Measurements from ENCODE around the gene RET.
"Not testable (repeated sequence)": the region's sequence is repeated elsewhere in the genome, so short reads cannot be mapped to it uniquely, and the experiment has no call there.

RET gene

DNA sequence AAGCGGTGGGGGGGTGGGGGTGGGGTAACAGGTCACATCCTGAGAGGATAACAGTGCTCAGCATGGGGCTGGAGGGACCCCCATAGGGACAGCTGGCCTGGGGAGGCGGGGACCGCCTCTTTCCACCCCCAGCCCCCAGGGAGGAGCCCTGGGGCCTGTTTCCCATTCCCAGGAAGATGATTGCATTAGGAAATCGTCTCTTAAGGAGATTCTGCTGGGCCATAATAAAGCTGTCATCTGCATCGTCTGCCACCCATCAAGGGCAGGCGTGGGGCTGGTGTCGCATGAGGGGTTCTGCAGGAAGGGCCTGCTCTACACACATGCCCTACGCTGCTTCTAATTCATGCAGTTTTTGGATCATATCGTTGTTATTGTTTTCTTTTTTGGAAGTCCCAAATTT lies 17.2 kb downstream of the RET start:
- no peak for ATAC-seq
- DNase-seq: no peak
- H3K27me3 Mint-ChIP-seq: peaks cover 8% of the 10 kb centered on the region
- no peak overlapping the region for H3K27ac Mint-ChIP-seq
- H3K9me3 Mint-ChIP-seq: no peaks in the 10 kb centered on the region
- H3K4me3 Mint-ChIP-seq: no peak overlapping the region
- no peaks in the 10 kb centered on the region for H3K4me1 Mint-ChIP-seq

DNA sequence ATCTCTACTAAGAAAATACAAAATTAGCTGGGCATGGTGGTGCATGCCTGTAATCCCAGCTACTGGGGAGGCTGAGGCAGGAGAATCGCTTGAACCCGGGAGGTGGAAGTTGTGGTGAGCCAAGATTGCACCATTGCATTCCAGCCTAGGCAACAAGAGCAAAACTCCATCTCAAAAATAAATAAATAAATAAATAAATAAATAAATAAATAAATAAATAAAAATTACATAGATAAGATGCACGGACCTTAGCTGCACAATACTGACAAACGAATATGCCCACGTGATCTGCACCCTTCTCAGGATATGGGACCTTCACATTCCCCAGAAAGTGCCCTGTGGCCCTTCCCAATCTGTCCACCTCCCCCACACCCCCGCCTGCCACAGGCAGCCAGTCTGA lies 22.5 kb downstream of the RET start:
- DNase-seq, H3K4me3 Mint-ChIP-seq, ATAC-seq, H3K27ac Mint-ChIP-seq, H3K9me3 Mint-ChIP-seq, H3K4me1 Mint-ChIP-seq: not testable (repeated sequence)
- H3K27me3 Mint-ChIP-seq: peaks cover 40% of the 10 kb centered on the region

DNA sequence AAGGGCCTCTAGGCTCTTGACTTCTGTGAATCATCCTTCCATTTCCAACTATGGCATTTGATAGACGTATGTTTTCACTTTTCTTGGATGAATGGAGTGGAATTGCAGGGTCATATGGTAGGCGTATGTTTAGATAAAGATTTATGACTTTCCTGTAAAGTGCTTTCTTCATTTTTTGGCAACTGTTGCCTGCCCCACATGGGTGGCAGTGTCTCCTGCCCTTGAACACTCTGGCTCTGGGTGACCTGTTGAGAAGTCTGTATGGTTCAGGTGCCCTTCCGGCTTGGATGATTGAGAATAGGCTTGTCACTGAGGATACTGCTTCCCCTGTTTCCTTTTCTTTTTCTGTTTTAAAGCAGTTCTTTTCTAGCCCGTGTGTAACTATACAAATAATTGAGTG lies 23.1 kb downstream of the RET start:
- peaks cover 3% of the 10 kb centered on the region for H3K4me1 Mint-ChIP-seq
- H3K27me3 Mint-ChIP-seq: peaks cover 46% of the 10 kb centered on the region
- DNase-seq: no peak
- no peak overlapping the region for H3K4me3 Mint-ChIP-seq
- H3K27ac Mint-ChIP-seq: no peak overlapping the region
- no peak for ATAC-seq
- H3K9me3 Mint-ChIP-seq: no peaks in the 10 kb centered on the region

DNA sequence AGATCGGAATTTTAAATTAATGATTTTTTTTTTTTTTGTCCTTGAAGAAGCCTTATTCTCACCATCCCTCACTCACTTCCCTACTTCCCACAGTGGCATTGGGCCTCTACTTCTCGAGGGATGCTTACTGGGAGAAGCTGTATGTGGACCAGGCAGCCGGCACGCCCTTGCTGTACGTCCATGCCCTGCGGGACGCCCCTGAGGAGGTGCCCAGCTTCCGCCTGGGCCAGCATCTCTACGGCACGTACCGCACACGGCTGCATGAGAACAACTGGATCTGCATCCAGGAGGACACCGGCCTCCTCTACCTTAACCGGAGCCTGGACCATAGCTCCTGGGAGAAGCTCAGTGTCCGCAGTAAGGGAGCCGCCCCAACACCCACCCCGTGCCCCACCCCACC lies 23.5 kb downstream of the RET start:
- H3K9me3 Mint-ChIP-seq: no peaks in the 10 kb centered on the region
- DNase-seq: no peak
- no peak overlapping the region for H3K27ac Mint-ChIP-seq
- ATAC-seq: no peak
- peaks cover 7% of the 10 kb centered on the region for H3K4me1 Mint-ChIP-seq
- H3K27me3 Mint-ChIP-seq: peaks cover 50% of the 10 kb centered on the region
- H3K4me3 Mint-ChIP-seq: no peak overlapping the region

DNA sequence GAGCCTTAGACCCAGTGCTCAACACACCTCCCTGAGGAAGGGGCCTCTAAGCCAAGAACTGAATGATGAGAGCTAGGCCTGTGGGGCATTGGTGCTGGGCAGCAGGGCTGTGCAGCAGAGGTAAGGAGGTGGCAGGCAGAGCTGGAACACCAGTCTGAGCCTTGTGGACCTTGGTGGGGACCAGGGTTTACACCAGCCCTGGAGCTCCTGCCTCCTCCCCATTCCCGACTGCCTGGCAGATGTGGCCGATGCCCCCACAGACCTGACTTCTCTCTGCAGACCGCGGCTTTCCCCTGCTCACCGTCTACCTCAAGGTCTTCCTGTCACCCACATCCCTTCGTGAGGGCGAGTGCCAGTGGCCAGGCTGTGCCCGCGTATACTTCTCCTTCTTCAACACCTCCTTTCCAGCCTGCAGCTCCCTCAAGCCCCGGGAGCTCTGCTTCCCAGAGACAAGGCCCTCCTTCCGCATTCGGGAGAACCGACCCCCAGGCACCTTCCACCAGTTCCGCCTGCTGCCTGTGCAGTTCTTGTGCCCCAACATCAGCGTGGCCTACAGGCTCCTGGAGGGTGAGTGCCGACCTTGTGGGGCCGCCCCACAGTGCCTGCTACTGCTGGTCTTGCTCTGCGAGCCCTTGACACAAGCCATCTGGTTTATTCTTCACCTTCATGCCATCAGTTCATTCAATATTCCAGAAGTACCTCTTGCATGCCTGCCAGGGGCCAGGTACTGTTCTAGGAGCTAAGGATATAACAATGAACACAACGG lies 25.4 kb downstream of the RET start:
- Mint-ChIP-seq H3K4me3 (no peak overlapping the region), H3K27me3 (peaks cover 51% of the 10 kb centered on the region), H3K4me1 (peaks cover 24% of the 10 kb centered on the region), H3K27ac (no peak overlapping the region), H3K9me3 (no peaks in the 10 kb centered on the region)
- ATAC-seq: no peak
- no peak for DNase-seq

DNA sequence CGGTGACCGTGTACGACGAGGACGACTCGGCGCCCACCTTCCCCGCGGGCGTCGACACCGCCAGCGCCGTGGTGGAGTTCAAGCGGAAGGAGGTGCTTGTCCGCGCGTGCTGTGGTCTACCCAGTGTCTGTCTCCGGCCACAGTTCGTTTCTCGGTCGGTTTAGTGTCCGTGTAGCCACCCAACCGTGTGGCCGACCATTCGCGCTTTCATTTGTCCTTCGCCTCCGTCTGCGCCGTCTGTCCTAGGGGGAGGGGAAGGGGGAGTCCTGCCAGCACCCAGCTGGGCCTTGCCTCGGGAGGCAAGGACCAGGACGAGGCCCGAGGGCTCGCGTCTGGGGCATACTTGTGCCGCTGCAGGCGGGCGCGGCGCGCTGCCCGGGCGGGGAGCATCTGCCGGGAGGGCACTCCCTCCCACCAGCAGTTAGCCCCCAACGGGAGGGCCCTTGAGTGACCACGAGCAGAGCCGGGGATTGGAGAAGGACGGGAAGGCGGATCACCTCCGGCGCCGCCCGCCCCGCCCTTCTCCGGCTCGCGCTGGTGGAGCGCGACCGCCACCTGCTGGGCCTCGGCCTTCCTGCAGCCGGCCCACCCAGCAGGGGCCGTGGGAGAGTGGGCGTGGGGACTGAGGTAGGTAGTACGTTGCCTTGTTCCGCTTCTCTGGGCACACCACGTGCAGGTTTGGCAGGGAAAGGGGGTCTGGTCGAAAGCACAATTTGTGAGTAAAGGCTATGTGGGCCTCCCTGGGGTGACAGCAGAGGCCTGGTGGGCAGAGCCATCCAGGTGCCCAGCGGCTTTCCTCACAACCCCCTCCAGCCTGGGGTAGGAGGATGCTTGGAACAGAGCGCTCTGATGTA lies 28.5 kb downstream of the RET start:
- Mint-ChIP-seq H3K4me3 (peak overlapping the region; percentile 80 to 82), H3K27me3 (peaks cover 43% of the 10 kb centered on the region), H3K9me3 (no peaks in the 10 kb centered on the region), H3K4me1 (peaks cover 29% of the 10 kb centered on the region), H3K27ac (peak overlapping the region in 1 of 2 donors; percentile 9)
- DNase-seq: peak; percentile 82 to 87
- peak; percentile 87 for ATAC-seq

DNA sequence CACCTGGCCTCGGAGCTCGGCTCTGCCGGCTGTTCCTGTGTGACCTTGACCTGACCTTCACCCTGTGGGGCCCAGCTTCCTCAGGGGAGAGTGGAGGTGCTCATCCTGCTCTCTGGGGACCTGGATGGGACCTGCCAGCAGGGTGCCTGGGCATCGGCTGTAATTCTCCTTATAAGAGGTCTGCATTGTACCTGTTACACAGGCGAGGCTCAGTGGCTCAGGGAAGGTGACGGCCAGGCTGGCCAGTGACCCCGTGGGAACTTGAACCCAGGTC lies 29.0 kb downstream of the RET start:
- Mint-ChIP-seq H3K27me3 (peaks cover 43% of the 10 kb centered on the region), H3K27ac (no peak overlapping the region), H3K4me1 (peaks cover 35% of the 10 kb centered on the region), H3K4me3 (peak overlapping the region in 1 of 2 donors; percentile 37), H3K9me3 (no peaks in the 10 kb centered on the region)
- DNase-seq (no peak), ATAC-seq (no peak)

DNA sequence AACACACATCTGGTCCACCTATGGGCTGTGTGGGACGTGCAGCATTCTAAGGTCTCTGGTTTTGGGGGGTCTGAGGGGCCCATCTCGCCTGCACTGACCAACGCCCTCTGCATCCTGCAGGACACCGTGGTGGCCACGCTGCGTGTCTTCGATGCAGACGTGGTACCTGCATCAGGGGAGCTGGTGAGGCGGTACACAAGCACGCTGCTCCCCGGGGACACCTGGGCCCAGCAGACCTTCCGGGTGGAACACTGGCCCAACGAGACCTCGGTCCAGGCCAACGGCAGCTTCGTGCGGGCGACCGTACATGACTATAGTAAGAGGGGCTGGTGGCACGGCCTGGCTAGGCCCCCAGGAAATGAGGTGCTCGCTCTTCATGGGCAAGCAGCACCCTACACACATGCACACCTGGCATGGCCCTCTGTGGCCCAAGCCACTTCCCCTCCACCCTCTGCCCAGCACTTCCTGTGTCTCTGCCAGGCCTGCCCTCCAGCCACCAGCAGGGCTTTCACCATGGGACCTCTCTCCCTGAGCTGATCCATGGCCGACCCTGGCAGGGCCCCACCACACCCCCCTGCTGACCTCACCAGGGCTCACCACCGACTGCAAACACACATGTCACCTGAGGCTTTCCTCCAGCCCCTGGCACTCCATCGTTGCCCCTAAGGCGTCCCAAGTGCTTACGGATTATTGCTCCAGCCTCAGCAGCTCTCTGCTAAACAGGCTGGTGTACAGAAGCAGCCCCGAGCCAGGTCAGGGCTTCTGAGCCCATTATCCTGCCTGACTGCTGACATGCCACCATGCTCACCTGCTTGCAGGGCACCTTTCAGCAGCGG lies 29.6 kb downstream of the RET start:
- no peak overlapping the region for H3K27ac Mint-ChIP-seq
- peaks cover 35% of the 10 kb centered on the region for H3K4me1 Mint-ChIP-seq
- H3K4me3 Mint-ChIP-seq: peak overlapping the region in 1 of 2 donors; percentile 37
- ATAC-seq (no peak), DNase-seq (no peak)
- H3K27me3 Mint-ChIP-seq: peaks cover 39% of the 10 kb centered on the region
- no peaks in the 10 kb centered on the region for H3K9me3 Mint-ChIP-seq

DNA sequence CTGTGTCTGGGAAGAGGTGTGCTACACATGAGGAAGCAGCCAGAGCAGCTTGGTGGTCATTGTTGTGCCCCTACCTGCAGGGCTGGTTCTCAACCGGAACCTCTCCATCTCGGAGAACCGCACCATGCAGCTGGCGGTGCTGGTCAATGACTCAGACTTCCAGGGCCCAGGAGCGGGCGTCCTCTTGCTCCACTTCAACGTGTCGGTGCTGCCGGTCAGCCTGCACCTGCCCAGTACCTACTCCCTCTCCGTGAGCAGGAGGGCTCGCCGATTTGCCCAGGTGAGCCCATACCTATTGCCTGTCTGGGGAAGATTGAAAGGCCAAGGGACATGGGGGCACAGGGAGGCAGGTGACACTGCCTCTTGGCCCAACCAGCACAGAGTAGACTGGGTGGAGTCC lies 32.1 kb downstream of the RET start:
- H3K9me3 Mint-ChIP-seq: no peaks in the 10 kb centered on the region
- DNase-seq (no peak), ATAC-seq (no peak)
- H3K27ac Mint-ChIP-seq: no peak overlapping the region
- peaks cover 14% of the 10 kb centered on the region for H3K27me3 Mint-ChIP-seq
- peaks cover 35% of the 10 kb centered on the region for H3K4me1 Mint-ChIP-seq
- no peak overlapping the region for H3K4me3 Mint-ChIP-seq

DNA sequence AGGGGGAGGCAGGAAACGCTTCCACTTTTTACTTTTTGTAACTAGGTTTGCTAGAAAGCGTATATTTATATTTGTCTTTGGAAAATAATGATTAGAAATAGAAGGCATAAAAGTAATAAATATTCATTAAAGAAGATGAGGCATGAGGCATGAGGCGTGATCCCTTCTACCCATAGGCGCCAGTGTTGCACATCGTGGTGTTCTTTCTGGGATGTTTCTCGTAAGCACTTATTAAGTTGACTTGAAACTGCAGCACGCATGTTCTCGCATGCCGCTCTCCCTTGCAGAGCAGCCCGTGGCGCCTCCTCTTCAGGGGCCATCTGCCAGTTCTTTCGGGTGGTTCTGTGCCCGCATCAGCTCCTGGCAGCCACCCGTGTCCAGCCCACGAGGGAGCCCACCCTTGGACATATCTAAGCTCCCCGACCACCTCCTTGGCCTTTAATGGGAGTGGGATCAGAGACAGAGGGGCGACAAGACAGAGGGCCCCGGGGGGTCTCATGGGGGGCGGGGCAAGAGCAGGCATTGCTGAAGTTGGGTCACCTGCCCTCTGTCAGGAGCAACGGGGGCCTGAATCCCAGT lies 32.9 kb downstream of the RET start:
- Mint-ChIP-seq H3K27ac (no peak overlapping the region), H3K4me3 (no peak overlapping the region), H3K4me1 (peaks cover 34% of the 10 kb centered on the region), H3K9me3 (no peaks in the 10 kb centered on the region), H3K27me3 (peaks cover 6% of the 10 kb centered on the region)
- no peak for ATAC-seq
- DNase-seq: no peak

DNA sequence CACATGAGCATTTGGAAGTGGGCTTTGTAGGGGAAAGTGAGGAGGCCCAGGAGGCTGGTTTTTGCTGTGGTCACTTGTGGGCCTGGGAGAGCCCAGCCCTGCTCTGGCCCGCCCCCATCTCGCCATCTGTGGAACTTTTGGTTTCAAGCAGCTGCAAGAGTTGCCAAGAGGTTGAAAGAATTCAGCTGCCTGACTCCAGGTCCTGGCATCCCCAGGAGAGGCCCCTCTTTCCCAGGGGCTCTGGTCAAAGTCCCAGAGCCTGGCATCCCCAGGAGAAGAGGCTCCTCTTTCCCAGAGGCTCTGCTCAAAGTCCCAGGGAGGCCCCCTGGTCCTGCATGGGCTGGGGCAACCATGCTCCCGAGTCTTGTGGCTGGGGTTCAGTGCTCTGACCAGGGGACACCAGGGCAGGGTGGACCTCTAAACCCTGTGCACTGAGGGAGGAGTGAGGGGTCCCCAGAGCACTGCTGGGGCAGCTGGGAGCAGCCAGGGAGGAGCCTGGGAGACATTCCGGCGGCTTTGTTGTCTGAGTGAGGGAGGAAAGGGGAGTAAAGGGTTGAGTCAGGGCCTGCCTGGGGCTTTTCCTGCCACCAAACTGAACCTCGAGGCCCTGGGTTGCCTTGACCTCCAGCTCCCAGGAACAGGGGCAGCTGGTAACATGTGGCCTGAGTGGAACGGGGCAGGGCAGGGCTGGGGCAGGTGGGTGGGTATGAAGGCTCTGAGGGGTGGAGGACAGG lies 33.6 kb downstream of the RET start:
- Mint-ChIP-seq H3K4me1 (peaks cover 27% of the 10 kb centered on the region), H3K27me3 (no peaks in the 10 kb centered on the region), H3K9me3 (no peaks in the 10 kb centered on the region), H3K27ac (peak overlapping the region in 1 of 2 donors; percentile 84), H3K4me3 (no peak overlapping the region)
- DNase-seq: no peak
- ATAC-seq: no peak

DNA sequence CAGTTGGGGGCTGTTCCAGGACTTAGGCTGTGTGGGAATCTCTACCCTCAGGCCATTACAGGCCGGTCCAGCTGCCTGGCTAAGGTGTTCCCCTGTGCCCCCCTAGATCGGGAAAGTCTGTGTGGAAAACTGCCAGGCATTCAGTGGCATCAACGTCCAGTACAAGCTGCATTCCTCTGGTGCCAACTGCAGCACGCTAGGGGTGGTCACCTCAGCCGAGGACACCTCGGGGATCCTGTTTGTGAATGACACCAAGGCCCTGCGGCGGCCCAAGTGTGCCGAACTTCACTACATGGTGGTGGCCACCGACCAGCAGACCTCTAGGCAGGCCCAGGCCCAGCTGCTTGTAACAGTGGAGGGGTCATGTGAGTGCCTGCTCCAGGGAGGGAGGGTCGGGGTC lies 34.2 kb downstream of the RET start:
- Mint-ChIP-seq H3K9me3 (no peaks in the 10 kb centered on the region), H3K27me3 (no peaks in the 10 kb centered on the region), H3K4me1 (peaks cover 21% of the 10 kb centered on the region), H3K4me3 (no peak overlapping the region), H3K27ac (no peak overlapping the region)
- DNase-seq: no peak
- no peak for ATAC-seq

DNA sequence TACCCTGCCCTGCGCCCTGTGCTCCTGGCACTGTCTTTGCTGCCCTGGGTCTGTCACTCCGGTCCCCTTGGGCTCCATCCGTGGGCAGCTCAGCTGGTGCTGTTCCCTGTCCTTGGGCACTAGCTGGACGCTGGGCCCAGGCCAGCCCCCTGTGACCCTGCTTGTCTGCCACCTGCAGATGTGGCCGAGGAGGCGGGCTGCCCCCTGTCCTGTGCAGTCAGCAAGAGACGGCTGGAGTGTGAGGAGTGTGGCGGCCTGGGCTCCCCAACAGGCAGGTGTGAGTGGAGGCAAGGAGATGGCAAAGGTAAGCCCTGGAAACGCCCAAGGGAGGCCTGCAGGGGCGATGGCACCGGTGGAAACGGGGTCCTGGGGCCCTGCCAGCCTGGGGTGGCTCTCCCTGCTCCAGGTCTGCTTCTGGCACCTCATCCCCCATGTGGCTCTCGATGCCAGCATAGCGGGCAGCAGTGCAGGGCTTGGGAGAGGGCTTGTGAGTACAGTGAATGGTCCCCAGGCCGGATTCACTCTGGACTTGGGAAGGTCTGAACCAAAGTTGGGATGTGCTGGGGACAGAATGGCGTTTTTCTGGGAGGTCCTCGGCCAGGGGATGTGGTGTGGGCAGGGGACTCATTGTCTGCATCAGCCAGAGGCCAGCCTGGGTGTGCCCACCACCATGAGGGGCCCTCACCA lies 35.2 kb downstream of the RET start:
- no peaks in the 10 kb centered on the region for H3K9me3 Mint-ChIP-seq
- no peaks in the 10 kb centered on the region for H3K27me3 Mint-ChIP-seq
- DNase-seq (no peak), ATAC-seq (no peak)
- H3K4me1 Mint-ChIP-seq: peaks cover 11% of the 10 kb centered on the region
- H3K4me3 Mint-ChIP-seq: no peak overlapping the region
- H3K27ac Mint-ChIP-seq: peak overlapping the region in 1 of 2 donors; percentile 78

DNA sequence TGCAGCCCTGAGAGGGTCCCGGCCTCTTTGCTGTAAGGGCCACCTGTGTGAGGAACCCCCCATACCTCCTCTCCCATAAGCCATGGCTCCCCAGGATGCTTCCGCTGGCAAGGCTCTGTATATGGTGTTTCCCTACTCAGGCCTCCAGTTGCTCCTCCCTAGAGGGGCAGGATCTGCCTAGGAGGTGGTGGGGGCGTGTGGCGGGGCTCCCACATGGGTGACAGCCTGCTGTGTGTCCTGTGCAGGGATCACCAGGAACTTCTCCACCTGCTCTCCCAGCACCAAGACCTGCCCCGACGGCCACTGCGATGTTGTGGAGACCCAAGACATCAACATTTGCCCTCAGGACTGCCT lies 35.7 kb downstream of the RET start:
- Mint-ChIP-seq H3K27me3 (no peaks in the 10 kb centered on the region), H3K4me3 (no peak overlapping the region), H3K27ac (no peak overlapping the region), H3K4me1 (peaks cover 14% of the 10 kb centered on the region), H3K9me3 (no peaks in the 10 kb centered on the region)
- ATAC-seq: no peak
- DNase-seq: no peak
